ENCODE results near the gene SMCO3. TPM values are rescaled to one million over a fixed set of nuclear protein-coding genes. Genes with fewer than 3 reads are reported as not detected.

The SMCO3 gene
- total RNA-seq, 1 experiment from 2014 or later = not detected

Other genes starting within 250 kb of the SMCO3 start
- gene PLBD1, start 246.3 kb downstream of the SMCO3 start, total RNA-seq (2014; rRNA removed; shearing (Covaris generic)) = not detected in 2 replicates
- gene GUCY2C, start 117.6 kb downstream of the SMCO3 start, total RNA-seq (2014; rRNA removed; shearing (Covaris generic)) = 0.17 TPM in 1 of 2 replicates, not detected in the other
- gene WBP11, start 10.7 kb downstream of the SMCO3 start, total RNA-seq (2014; rRNA removed; shearing (Covaris generic)) = 13.7 and 32.1 TPM in 2 replicates
- gene C12orf60, start 10.5 kb downstream of the SMCO3 start, total RNA-seq (2014; rRNA removed; shearing (Covaris generic)) = 1.7 and 3.8 TPM in 2 replicates
- not detected in 2 replicates for gene ART4, start 29.3 kb upstream of the SMCO3 start, total RNA-seq (2014; rRNA removed; shearing (Covaris generic))
- 0.23 and 0.90 TPM in 2 replicates for gene MGP, start 71.7 kb upstream of the SMCO3 start, total RNA-seq (2014; rRNA removed; shearing (Covaris generic))
- gene ERP27, start 124.4 kb upstream of the SMCO3 start, total RNA-seq (2014; rRNA removed; shearing (Covaris generic)) = 0.03 TPM in 1 of 2 replicates, not detected in the other
- 140 and 167 TPM in 2 replicates for gene ARHGDIB, start 147.4 kb upstream of the SMCO3 start, total RNA-seq (2014; rRNA removed; shearing (Covaris generic))
- gene PDE6H, start 158.9 kb upstream of the SMCO3 start, total RNA-seq (2014; rRNA removed; shearing (Covaris generic)) = not detected in 2 replicates